GM12878 (cell line): ENCODE measurements around the gene MPZL1. TPM values are rescaled to one million over a fixed set of nuclear protein-coding genes. Genes with fewer than 3 reads are reported as not detected.

ENCODE experiments used
- ATAC-seq: fragments of 200-7000 bp; cut with Tn5 transposase; 3 replicates; pipeline ENCODE4 v1.9.1; 2020; ENCODE audit warnings: mild to moderate bottlenecking, moderate library complexity
- BruUV-seq: library from RNA; stranded (reverse); fragments of 400-500 nt; replicated peaks from 2 replicates; lab custom pipeline; 2021; lab: Mats Ljungman, UMichigan
- CTCF ChIA-PET: fragments of 300-600 bp; sonication (Branson Sonifier 250); formaldehyde crosslinking; extraction: SDS; loops from one replicate; lab custom pipeline; 2021; ENCODE audit warnings: inconsistent platforms; lab: Yijun Ruan, JAX
- POLR2A ChIA-PET: fragments of 350-600 bp; formaldehyde crosslinking; extraction: SDS; loops from one replicate; lab custom pipeline; 2021; ENCODE audit warnings: inconsistent platforms; lab: Charles Lee
- RAD21 ChIA-PET: fragments of 300-600 bp; sonication (Branson Sonifier 250); formaldehyde crosslinking; loops from one replicate; lab custom pipeline; 2023; ENCODE audit warnings: antibody characterized with exemption; ENCODE audit not compliant: unreplicated experiment; lab: Charles Lee
- SMC1A ChIA-PET: fragments of 300-600 bp; sonication (Branson Sonifier 250); formaldehyde crosslinking; loops from one replicate; lab custom pipeline; 2023; ENCODE audit not compliant: unreplicated experiment, uncharacterized antibody; lab: Charles Lee
- DNase-seq: peaks from one replicate; pipeline ENCODE4 v3.0.0-alpha.2; 2011; ENCODE audit warnings: low read depth, low spot score
- FAIRE-seq: peaks from 3 replicates; lab custom pipeline; 2011; peaks lifted over from hg19 to GRCh38; lab: Jason Lieb, UNC
- H2AFZ ChIP-seq: 2 replicates; pipeline ENCODE4 v1.6.0; 2011; ENCODE audit warnings: low read depth, low read length, control low read depth; ENCODE audit not compliant: control insufficient read depth
- H3K27ac ChIP-seq: 2 replicates; pipeline ENCODE4 v1.5.1; 2011; ENCODE audit warnings: control low read depth; ENCODE audit not compliant: control insufficient read depth, insufficient read depth
- H3K27me3 ChIP-seq, 2 experiments: replicated peaks in 1 of 2; 2 replicates each; pipeline versions ENCODE4 v1.6.0 to v1.6.1; 2011; ENCODE audit warnings: low read length in 1 of 2; ENCODE audit not compliant: control insufficient read depth in 2 of 2, insufficient read depth in 2 of 2
- H3K36me3 ChIP-seq, 2 experiments: 2 replicates each; pipeline ENCODE4 v1.5.1; 2011; ENCODE audit warnings: low read length in 1 of 2; ENCODE audit not compliant: control insufficient read depth in 2 of 2, insufficient read depth in 2 of 2
- H3K4me1 ChIP-seq: 2 replicates; pipeline ENCODE4 v1.6.1; 2011; ENCODE audit warnings: mild to moderate bottlenecking, low read length, moderate library complexity, mixed read lengths; ENCODE audit not compliant: control insufficient read depth, insufficient read depth
- H3K4me2 ChIP-seq: 2 replicates; pipeline ENCODE4 v1.6.0; 2011; ENCODE audit warnings: control low read depth; ENCODE audit not compliant: control insufficient read depth, insufficient read depth
- H3K4me3 ChIP-seq: fragments of 200-600 bp; sonication (generic); 2 replicates; pipeline ENCODE4 v1.5.1; 2016
- H3K79me2 ChIP-seq: 2 replicates; pipeline ENCODE4 v1.6.0; 2011; ENCODE audit warnings: low read length; ENCODE audit not compliant: control insufficient read depth, insufficient read depth
- H3K9ac ChIP-seq: 2 replicates; pipeline ENCODE4 v1.8.0; 2011; ENCODE audit warnings: low read length, control low read depth, mixed read lengths; ENCODE audit not compliant: control insufficient read depth, insufficient read depth
- H3K9me3 ChIP-seq: replicated peaks from 3 replicates; pipeline ENCODE4 v1.5.1; 2011; ENCODE audit warnings: mild to moderate bottlenecking, low read length; ENCODE audit not compliant: control insufficient read depth, insufficient read depth
- H4K20me1 ChIP-seq: 2 replicates; pipeline ENCODE4 v1.6.0; 2011; ENCODE audit not compliant: control insufficient read depth, insufficient read depth
- CBX3 ChIP-seq: fragments of 200-600 bp; sonication (generic); IDR thresholded peaks from 2 replicates; pipeline ENCODE4 v1.6.1; 2016; ENCODE audit warnings: low read depth, borderline replicate concordance
- CREM ChIP-seq: IDR thresholded peaks from 2 replicates; pipeline ENCODE4 v1.6.1; 2014; ENCODE audit warnings: antibody characterized with exemption, low read depth
- EED ChIP-seq: sonication (generic); IDR thresholded peaks from 2 replicates; pipeline ENCODE4 v1.6.1; 2016; ENCODE audit warnings: antibody characterized with exemption, low read depth
- EGR1 ChIP-seq, 2 experiments: IDR thresholded peaks; 1 replicate in 1 of 2; 2 replicates in 1 of 2; pipeline ENCODE4 v1.6.1; 2011 to 2012; ENCODE audit warnings: low read depth in 2 of 2, low read length in 2 of 2, borderline replicate concordance in 1 of 2, mild to moderate bottlenecking in 1 of 2, moderate library complexity in 1 of 2
- HDAC2 ChIP-seq: fragments of 200-600 bp; sonication (generic); IDR thresholded peaks from 2 replicates; pipeline ENCODE4 v1.6.1; 2017
- JUNB ChIP-seq: IDR thresholded peaks from 2 replicates; pipeline ENCODE4 v1.6.1; 2016; ENCODE audit warnings: antibody characterized with exemption, mild to moderate bottlenecking
- JUND ChIP-seq: IDR thresholded peaks from 2 replicates; pipeline ENCODE4 v1.6.1; 2012; ENCODE audit warnings: low read depth, mild to moderate bottlenecking, low read length, improper control_type of control experiment, moderate library complexity
- LARP7 ChIP-seq: fragments of 450-650 bp; IDR thresholded peaks from 2 replicates; pipeline ENCODE4 v1.6.1; 2017; ENCODE audit warnings: mild to moderate bottlenecking
- MTA2 ChIP-seq: fragments of 450-650 bp; IDR thresholded peaks from 2 replicates; pipeline ENCODE4 v1.6.1; 2016; ENCODE audit warnings: low read depth, mild to moderate bottlenecking, moderate library complexity
- NFIC ChIP-seq: IDR thresholded peaks from 2 replicates; pipeline ENCODE4 v1.6.1; 2012; ENCODE audit warnings: low read depth, mild to moderate bottlenecking, inconsistent platforms, low read length, moderate library complexity
- NR2C2 ChIP-seq: IDR thresholded peaks from 2 replicates; pipeline ENCODE4 v1.6.1; 2011; ENCODE audit warnings: borderline replicate concordance, low read depth; ENCODE audit not compliant: control insufficient read depth, insufficient read length
- RAD21 ChIP-seq: IDR thresholded peaks from 2 replicates; pipeline ENCODE4 v1.6.1; 2011; ENCODE audit warnings: mild to moderate bottlenecking, low read depth, low read length, moderate library complexity; ENCODE audit not compliant: insufficient read depth
- RAD51 ChIP-seq: fragments of 450-650 bp; IDR thresholded peaks from 2 replicates; pipeline ENCODE4 v1.6.1; 2016; ENCODE audit warnings: moderate library complexity, mild to moderate bottlenecking, inconsistent platforms
- SIX5 ChIP-seq: IDR thresholded peaks from 2 replicates; pipeline ENCODE4 v1.6.1; 2011; ENCODE audit warnings: mild to moderate bottlenecking, low read depth, low read length, moderate library complexity; ENCODE audit not compliant: severe bottlenecking
- SMARCA5 ChIP-seq: fragments of 450-650 bp; IDR thresholded peaks from 2 replicates; pipeline ENCODE4 v1.6.1; 2017; ENCODE audit warnings: mild to moderate bottlenecking
- SP1 ChIP-seq: IDR thresholded peaks from one replicate; pipeline ENCODE4 v1.6.1; 2011; ENCODE audit warnings: low read depth, low read length
- STAT1 ChIP-seq: fragments of 450-650 bp; conservative IDR thresholded peaks from 2 replicates; pipeline ENCODE4 v1.6.1; 2014; ENCODE audit warnings: antibody characterized with exemption, mild to moderate bottlenecking
- WGBS: methylation state at CpG from one replicate; pipeline ENCODE4 v1.1.6; 2016; ENCODE audit warnings: low lambda C conversion rate; ENCODE audit not compliant: insufficient replicate concordance, insufficient coverage; ENCODE audit errors: missing lambda C conversion rate; 5-methylcytosine and 5-hydroxymethylcytosine counted together
- in situ Hi-C: fragments of 300-500 bp; cut with MboI; formaldehyde crosslinking; loops from 9 replicates; pipeline ENCODE4 v1.14.3; 2018; ENCODE audit warnings: mixed read lengths
- intact Hi-C: fragments of 100-400 bp; cut with micrococcal nuclease; formaldehyde crosslinking; loops from one replicate; pipeline ENCODE4 v1.14.2; 2022; ENCODE audit not compliant: unreplicated experiment
- polyA plus RNA-seq, 11 experiments: library from polyadenylated mRNA; depleted of rRNA in 4 of 11; unstranded in 6 of 11; stranded (reverse) in 5 of 11; fragments of >200 nt; fragmentation: Nextera tagmentation in 4 of 11; fragmentation: Illumina TruSeq in 1 of 11; extraction: Ambion mirVana in 4 of 11; extraction: Trizol in 1 of 11; gene quantifications; 1 replicate in 1 of 11; 2 replicates in 10 of 11; pipeline versions ENCODE4 v1.2.1 to v1.2.3, GENCODE V29; 2011 to 2016; ENCODE audit warnings: inconsistent platforms in 2 of 11, missing spikeins in 2 of 11, low read depth in 1 of 11
- total RNA-seq, 4 experiments: library from RNA; depleted of rRNA in 3 of 4; stranded (reverse); fragments of >200 nt in 3 of 4; fragmentation: Illumina TruSeq in 1 of 4; extraction: Trizol in 1 of 4; gene quantifications; 2 replicates each; pipeline versions ENCODE4 v1.2.1 to v1.2.3, GENCODE V29; 2013 to 2021
- TF ChIP-seq, protein P1 (sequence below): IDR thresholded peaks from 2 replicates; pipeline ENCODE4 v1.6.1; 2012; ENCODE audit warnings: low read depth, low read length, improper control_type of control experiment
- TF ChIP-seq, protein P2 (sequence below): IDR thresholded peaks from 2 replicates; pipeline ENCODE4 v1.6.1; 2012; ENCODE audit warnings: low read depth, low read length, improper control_type of control experiment
- TF ChIP-seq, protein P3 (sequence below): fragments of 450-650 bp; IDR thresholded peaks from 2 replicates; pipeline ENCODE4 v1.6.1; 2017; ENCODE audit warnings: low read depth, mild to moderate bottlenecking, moderate library complexity

The MPZL1 gene
- total and polyA plus RNA-seq, 10 of the 15 experiments (the other 5 are each of a cell fraction or from before 2014, with no cell fraction given), result 9.8 to 60.9 (median 45.9) TPM

GRCh38 chr1:167761400-167761799 lies 39.6 kb downstream of the MPZL1 start:
- peak; percentile 31 for FAIRE-seq

More at GRCh38 chr1:167761400-167761799, 39.6 kb downstream of the MPZL1 start:
- Histone ChIP-seq H2AFZ (no peak overlapping the region), H3K9ac (no peak overlapping the region), H3K4me2 (no peak overlapping the region), H3K36me3 (peaks cover 0 to 6% of the 10 kb centered on the region in 2 experiments; a peak in 3 of 4 replicates), H3K4me3 (no peak overlapping the region), H3K4me1 (no peaks in the 10 kb centered on the region; the same call in 1 of the 2 replicates), H3K9me3 (no peaks in the 10 kb centered on the region), H3K79me2 (peaks cover 28% of the 10 kb centered on the region), H3K27ac (no peak overlapping the region), H3K27me3 (no peaks in the 10 kb centered on the region)
- CTCF ChIA-PET, result interaction anchor here (2.1 kb wide), 1 partner anchor 46 kb away, joined by 5 read pairs; no protein-coding TSS in a partner anchor
- 50% methylated on average over 2 of the region's 2 CpGs for WGBS
- POLR2A ChIA-PET, result interaction anchor here (1.7 kb wide), 1 partner anchor 14 kb away, joined by 4 read pairs; no protein-coding TSS in a partner anchor
- no peak for DNase-seq
- RAD21 ChIA-PET, result interaction anchor here (1.0 kb wide), 1 partner anchor 8 kb away, joined by 3 read pairs; no protein-coding TSS in a partner anchor
- SMC1A ChIA-PET, result interaction anchor here (1.7 to 1.9 kb wide), 2 partner anchors 8 to 204 kb away, joined by 3 to 11 read pairs; no protein-coding TSS in a partner anchor
- TF ChIP-seq RAD51, result no peak
- no peak for TF ChIP-seq MTA2
- TF ChIP-seq NR2C2, result no peak
- TF ChIP-seq, protein P1, sequence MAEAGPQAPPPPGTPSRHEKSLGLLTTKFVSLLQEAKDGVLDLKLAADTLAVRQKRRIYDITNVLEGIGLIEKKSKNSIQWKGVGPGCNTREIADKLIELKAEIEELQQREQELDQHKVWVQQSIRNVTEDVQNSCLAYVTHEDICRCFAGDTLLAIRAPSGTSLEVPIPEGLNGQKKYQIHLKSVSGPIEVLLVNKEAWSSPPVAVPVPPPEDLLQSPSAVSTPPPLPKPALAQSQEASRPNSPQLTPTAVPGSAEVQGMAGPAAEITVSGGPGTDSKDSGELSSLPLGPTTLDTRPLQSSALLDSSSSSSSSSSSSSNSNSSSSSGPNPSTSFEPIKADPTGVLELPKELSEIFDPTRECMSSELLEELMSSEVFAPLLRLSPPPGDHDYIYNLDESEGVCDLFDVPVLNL, result no peak
- TF ChIP-seq CREM, result no peak
- no peak for TF ChIP-seq JUNB
- TF ChIP-seq EGR1 (IDR thresholded peaks at IDR 0.05; ENCODE audit: borderline replicate concordance in 1 of 2, low read depth in 2 of 2, low read length in 2 of 2), result no peak
- no peak for TF ChIP-seq SP1
- TF ChIP-seq, protein P2, sequence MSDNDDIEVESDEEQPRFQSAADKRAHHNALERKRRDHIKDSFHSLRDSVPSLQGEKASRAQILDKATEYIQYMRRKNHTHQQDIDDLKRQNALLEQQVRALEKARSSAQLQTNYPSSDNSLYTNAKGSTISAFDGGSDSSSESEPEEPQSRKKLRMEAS, result no peak
- TF ChIP-seq CBX3, result no peak
- no peak for TF ChIP-seq SMARCA5
- TF ChIP-seq JUND, result no peak
- no peak for TF ChIP-seq SIX5
- no peak for TF ChIP-seq RAD21
- no peak for TF ChIP-seq NFIC
- no peak for TF ChIP-seq LARP7
- TF ChIP-seq EED, result no peak
- TF ChIP-seq HDAC2, result no peak
- no peak for TF ChIP-seq STAT1
- TF ChIP-seq, protein P3, sequence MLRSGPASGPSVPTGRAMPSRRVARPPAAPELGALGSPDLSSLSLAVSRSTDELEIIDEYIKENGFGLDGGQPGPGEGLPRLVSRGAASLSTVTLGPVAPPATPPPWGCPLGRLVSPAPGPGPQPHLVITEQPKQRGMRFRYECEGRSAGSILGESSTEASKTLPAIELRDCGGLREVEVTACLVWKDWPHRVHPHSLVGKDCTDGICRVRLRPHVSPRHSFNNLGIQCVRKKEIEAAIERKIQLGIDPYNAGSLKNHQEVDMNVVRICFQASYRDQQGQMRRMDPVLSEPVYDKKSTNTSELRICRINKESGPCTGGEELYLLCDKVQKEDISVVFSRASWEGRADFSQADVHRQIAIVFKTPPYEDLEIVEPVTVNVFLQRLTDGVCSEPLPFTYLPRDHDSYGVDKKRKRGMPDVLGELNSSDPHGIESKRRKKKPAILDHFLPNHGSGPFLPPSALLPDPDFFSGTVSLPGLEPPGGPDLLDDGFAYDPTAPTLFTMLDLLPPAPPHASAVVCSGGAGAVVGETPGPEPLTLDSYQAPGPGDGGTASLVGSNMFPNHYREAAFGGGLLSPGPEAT, result no peak
- TF ChIP-seq, all 136 proteins: peak for 0
- BruUV-seq, result no TSS peak
- in situ Hi-C loops, result no loop called here
- ATAC-seq, result no peak
- H4K20me1 ChIP-seq, result no peaks in the 10 kb centered on the region
- intact Hi-C loops, result no loop called here
